Spleen (tissue), 7 donors: ENCODE data around the gene STK39.

Experiments used
- POLR2A ChIP-seq, 3 donors: fragments of 450-650 bp; IDR thresholded peaks; one replicate each; pipeline ENCODE4 v1.5.1; 2017; ENCODE audit warnings: antibody characterized with exemption in 3 of 3, mild to moderate bottlenecking in 1 of 3
- POLR2AphosphoS5 ChIP-seq, 3 donors: sonication (generic); formaldehyde crosslinking; IDR thresholded peaks; one replicate each; pipeline ENCODE4 v1.5.1; 2017; ENCODE audit warnings: antibody characterized with exemption in 3 of 3
- TF ChIP-seq, protein P1 (sequence below), 11 experiments: fragments of 200-600 bp in 7 of 11; fragments of 450-650 bp in 4 of 11; sonication (generic) in 4 of 11; IDR thresholded peaks in 8 of 11; conservative IDR thresholded peaks in 3 of 11; 1 replicate in 7 of 11; 2 replicates in 4 of 11; pipeline versions ENCODE4 v1.4.0 to v1.8.0; 2016 to 2021; ENCODE audit warnings: antibody characterized with exemption in 11 of 11, inconsistent platforms in 4 of 11, mild to moderate bottlenecking in 1 of 11
- donor health status: DM: no; HTN: no; CAD: no; lungs with moderate emphysema.
- donor health status: DM: no; HTN: no; CAD: no.
- donor health status: DM: no; HTN: no; CAD: no.

DNA sequence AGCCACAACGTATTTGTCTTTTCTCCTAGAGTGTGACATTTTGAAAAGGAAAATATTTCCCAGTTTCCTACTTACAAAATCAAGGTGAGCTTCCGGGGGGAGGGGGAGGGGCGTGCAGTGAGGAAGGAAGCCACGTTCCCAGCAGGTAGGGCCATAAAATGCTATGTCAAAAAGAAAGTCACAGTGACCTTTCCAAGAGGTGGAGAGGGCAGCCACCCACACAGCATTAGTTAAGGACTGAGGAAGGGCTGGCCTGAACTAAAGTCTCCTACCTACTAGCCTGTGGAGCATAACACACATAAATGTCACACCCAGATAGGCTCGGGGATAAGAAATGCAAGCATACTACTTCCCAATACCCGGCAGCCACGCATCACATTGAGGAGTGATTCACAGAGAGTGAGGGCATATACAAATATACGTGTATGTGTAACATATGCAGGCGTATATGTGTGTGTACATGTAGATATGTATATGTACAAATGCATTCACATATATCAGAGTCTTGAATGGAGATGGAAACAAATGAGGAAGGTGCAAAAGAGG lies 191.1 kb downstream of the STK39 start:
- no peak for TF ChIP-seq POLR2A (IDR thresholded peaks at IDR 0.05)
- TF ChIP-seq, protein P1, sequence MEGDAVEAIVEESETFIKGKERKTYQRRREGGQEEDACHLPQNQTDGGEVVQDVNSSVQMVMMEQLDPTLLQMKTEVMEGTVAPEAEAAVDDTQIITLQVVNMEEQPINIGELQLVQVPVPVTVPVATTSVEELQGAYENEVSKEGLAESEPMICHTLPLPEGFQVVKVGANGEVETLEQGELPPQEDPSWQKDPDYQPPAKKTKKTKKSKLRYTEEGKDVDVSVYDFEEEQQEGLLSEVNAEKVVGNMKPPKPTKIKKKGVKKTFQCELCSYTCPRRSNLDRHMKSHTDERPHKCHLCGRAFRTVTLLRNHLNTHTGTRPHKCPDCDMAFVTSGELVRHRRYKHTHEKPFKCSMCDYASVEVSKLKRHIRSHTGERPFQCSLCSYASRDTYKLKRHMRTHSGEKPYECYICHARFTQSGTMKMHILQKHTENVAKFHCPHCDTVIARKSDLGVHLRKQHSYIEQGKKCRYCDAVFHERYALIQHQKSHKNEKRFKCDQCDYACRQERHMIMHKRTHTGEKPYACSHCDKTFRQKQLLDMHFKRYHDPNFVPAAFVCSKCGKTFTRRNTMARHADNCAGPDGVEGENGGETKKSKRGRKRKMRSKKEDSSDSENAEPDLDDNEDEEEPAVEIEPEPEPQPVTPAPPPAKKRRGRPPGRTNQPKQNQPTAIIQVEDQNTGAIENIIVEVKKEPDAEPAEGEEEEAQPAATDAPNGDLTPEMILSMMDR (IDR thresholded peaks at IDR 0.05 in 8 of 11, conservative IDR thresholded peaks at IDR 0.05 in 3 of 11): no peak
- TF ChIP-seq POLR2AphosphoS5 (IDR thresholded peaks at IDR 0.05): no peak
